ENCODE results near the gene CD37. TPM values are rescaled to one million over a fixed set of nuclear protein-coding genes. Genes with fewer than 3 reads are reported as not detected.
"Not testable (repeated sequence)": the region's sequence is repeated elsewhere in the genome, so short reads cannot be mapped to it uniquely, and the experiment has no call there.

CD37 gene
- 10 to 100 TPM in 1 of 5 donors, 1 to 10 TPM in 2, not detected in 2; 2.2 to 30.3 (median 5.1) TPM for total RNA-seq
- polyA plus RNA-seq: 10 to 100 TPM in 1 of 3 donors, 1 to 10 TPM in 2; 5.9 to 18.5 (median 6.7) TPM
- long read RNA-seq, donor 1, partial matches to known transcripts: 0 of 1 reads
- long read RNA-seq, donor 1, other reads (novel, unspliced or antisense): 0 of 1 reads
- long read RNA-seq, donor 2, partial matches to known transcripts: 0 of 6 reads
- long read RNA-seq, donor 2, other reads (novel, unspliced or antisense): 0 of 6 reads
- long read RNA-seq, donor 3, partial matches to known transcripts: 5 of 5 reads
- long read RNA-seq, donor 3, other reads (novel, unspliced or antisense): 0 of 5 reads
- long read RNA-seq, donor 4, partial matches to known transcripts: 6 of 6 reads
- long read RNA-seq, donor 4, other reads (novel, unspliced or antisense): 0 of 6 reads
- long read RNA-seq, donor 5, partial matches to known transcripts: 0 of 1 reads
- long read RNA-seq, donor 5, other reads (novel, unspliced or antisense): 0 of 1 reads
- long read RNA-seq, donor 6, transcript CD37-201 (8 exons, 1,265 nt): major isoform, 5 of 11 reads
- long read RNA-seq, donor 6, partial matches to known transcripts: 5 of 11 reads
- long read RNA-seq, donor 6, other reads (novel, unspliced or antisense): 0 of 11 reads
- long read RNA-seq, donor 7, partial matches to known transcripts: 14 of 16 reads
- long read RNA-seq, donor 7, other reads (novel, unspliced or antisense): 0 of 16 reads
- long read RNA-seq, donor 8: 0 reads
- long read RNA-seq, donor 9, partial matches to known transcripts: 98 of 101 reads
- long read RNA-seq, donor 9, other reads (novel, unspliced or antisense): 0 of 101 reads
- long read RNA-seq, donor 10, partial matches to known transcripts: 0 of 1 reads
- long read RNA-seq, donor 10, other reads (novel, unspliced or antisense): 0 of 1 reads

- no peaks in the 10 kb centered on the region for H3K27me3 ChIP-seq
- peak within 1 kb of the TSS; percentile 24 to 47 (median 42) for H3K4me3 ChIP-seq
- intact Hi-C loops (cut with DNase I; ENCODE audit: low total_unique reads): no loop called here
- TF ChIP-seq POLR2AphosphoS5 (IDR thresholded peaks at IDR 0.05) (no peak), POLR2A (IDR thresholded peaks at IDR 0.05) (no peak), CTCF (IDR thresholded peaks at IDR 0.05) (no peak), EP300 (IDR thresholded peaks at IDR 0.05) (no peak)
- H3K27ac ChIP-seq: peak within 1 kb of the TSS in 4 of 5 donors; percentile 51 to 77 (median 69)
- H3K9me3 ChIP-seq: no peaks in the 10 kb centered on the region
- peaks cover 0 to 15% (median 10%) of the 10 kb centered on the region in 4 donors for H3K36me3 ChIP-seq
- H3K4me1 ChIP-seq: peaks cover 24 to 63% (median 26%) of the 10 kb centered on the region in 4 donors
- WGBS, 5 donors: 68 to 78% (median 74%) methylated on average over 13 of the region's 13 CpGs
- peak in 1 of 2 donors; percentile 33 for DNase-seq
Measured at GRCh38 chr19:49335071-49335783, at the start of gene CD37. CD37 (plus strand) TSS chr19:49335406; CDS start chr19:49335541, 135 bp downstream.

- TF ChIP-seq POLR2A (IDR thresholded peaks at IDR 0.05): no peak
- TF ChIP-seq CTCF (IDR thresholded peaks at IDR 0.05): no peak
- no peak for TF ChIP-seq EP300 (IDR thresholded peaks at IDR 0.05)
- no peak for TF ChIP-seq POLR2AphosphoS5 (IDR thresholded peaks at IDR 0.05)
- H3K4me3 ChIP-seq: no peak overlapping the region
- no peak for DNase-seq
- no peaks in the 10 kb centered on the region for H3K4me1 ChIP-seq
- no peaks in the 10 kb centered on the region for H3K36me3 ChIP-seq
- no peaks in the 10 kb centered on the region for H3K9me3 ChIP-seq
- no peak overlapping the region for H3K27ac ChIP-seq
- WGBS, 5 donors: 18 to 56% (median 22%) methylated on average over 2 of the region's 2 CpGs
- H3K27me3 ChIP-seq: peaks cover 0 to 5% (median 0%) of the 10 kb centered on the region in 3 donors
- intact Hi-C loops (cut with DNase I; ENCODE audit: low total_unique reads): no loop called here
Measured at GRCh38 chr19:49287141-49287770, 48.0 kb upstream of the CD37 start.

- H3K27ac ChIP-seq; H3K36me3 ChIP-seq; H3K4me1 ChIP-seq; H3K9me3 ChIP-seq; H3K27me3 ChIP-seq; H3K4me3 ChIP-seq; intact Hi-C loops (cut with DNase I; ENCODE audit: low total_unique reads); DNase-seq: not testable (repeated sequence)
- WGBS, 5 donors: 88 to 97% (median 93%) methylated on average over 4 of the region's 4 CpGs
Measured at GRCh38 chr19:49288205-49288604, 47.0 kb upstream of the CD37 start.

- intact Hi-C loops (cut with DNase I; ENCODE audit: low total_unique reads); H3K4me1 ChIP-seq; H3K27me3 ChIP-seq; H3K4me3 ChIP-seq; DNase-seq; H3K9me3 ChIP-seq; H3K27ac ChIP-seq: not testable (repeated sequence)
- peaks cover 0 to 10% (median 8%) of the 10 kb centered on the region in 4 donors for H3K36me3 ChIP-seq
- 40 to 60% (median 57%) methylated on average over 2 of the region's 2 CpGs for WGBS, 5 donors
Measured at GRCh38 chr19:49289286-49289685, 45.9 kb upstream of the CD37 start.
